K562 (cell line): Measurements from ENCODE around the gene MCOLN2. TPM values are rescaled to one million over a fixed set of nuclear protein-coding genes. Genes with fewer than 3 reads are reported as not detected.

Source experiments
- ATAC-seq: fragments of 200-7000 bp; cut with Tn5 transposase; 3 replicates; pipeline ENCODE4 v1.9.1; 2020; ENCODE audit warnings: moderate library complexity
- BruUV-seq: library from RNA; stranded (reverse); fragments of 400-500 nt; replicated peaks from 2 replicates; lab custom pipeline; 2021; lab: Mats Ljungman, UMichigan
- CTCF ChIA-PET: fragments of 300-600 bp; formaldehyde crosslinking; extraction: SDS; loops from one replicate; lab custom pipeline; 2021; ENCODE audit warnings: low intra/inter-chr PET ratio; lab: Yijun Ruan, JAX
- POLR2A ChIA-PET: fragments of 300-600, 350-650 bp; sonication (Branson Sonifier 250); formaldehyde crosslinking; extraction: SDS; loops from one replicate; lab custom pipeline; 2021; ENCODE audit warnings: antibody characterized with exemption, inconsistent platforms; lab: Yijun Ruan, JAX
- DNase-seq, 4 experiments: peaks; one replicate each; pipeline versions ENCODE4 v3.0.0 to v3.0.0-alpha.2; 2011 to 2018; ENCODE audit warnings: low spot score in 3 of 4, mixed read lengths in 3 of 4; ENCODE audit errors: extremely low read depth in 1 of 4
- FAIRE-seq: peaks from 2 replicates; lab custom pipeline; 2011; peaks lifted over from hg19 to GRCh38; lab: Jason Lieb, UNC
- H2AFZ ChIP-seq: 2 replicates; pipeline ENCODE4 v1.6.0; 2011; ENCODE audit warnings: low read depth, low read length, control low read depth, inconsistent platforms
- H3K27ac ChIP-seq: fragments of 200-600 bp; 3 replicates; pipeline ENCODE4 v1.8.0; 2011; ENCODE audit warnings: low read depth, mild to moderate bottlenecking, control low read depth, inconsistent platforms, low read length, moderate library complexity, mixed read lengths; ENCODE audit errors: extremely low read depth
- H3K27me3 ChIP-seq, 2 experiments: fragments of 300-600 bp in 1 of 2; 2 replicates in 1 of 2; 3 replicates in 1 of 2; pipeline versions ENCODE4 v1.6.0 to v1.8.0; 2011; ENCODE audit warnings: inconsistent platforms in 2 of 2, low read length in 2 of 2, mild to moderate bottlenecking in 1 of 2, mixed read lengths in 1 of 2, moderate library complexity in 1 of 2; ENCODE audit not compliant: control insufficient read depth in 2 of 2, insufficient read depth in 2 of 2
- H3K36me3 ChIP-seq: fragments of 300-600 bp; 3 replicates; pipeline ENCODE4 v1.8.0; 2011; ENCODE audit warnings: mild to moderate bottlenecking, low read length, inconsistent platforms; ENCODE audit not compliant: control insufficient read depth, insufficient read depth
- H3K4me1 ChIP-seq, 2 experiments: fragments of 200-600 bp in 1 of 2; replicated peaks in 1 of 2; 2 replicates in 1 of 2; 3 replicates in 1 of 2; pipeline versions ENCODE4 v1.5.1 to v1.8.0; 2011; ENCODE audit warnings: inconsistent platforms in 2 of 2, low read length in 2 of 2, mild to moderate bottlenecking in 1 of 2, mixed read lengths in 1 of 2, moderate library complexity in 1 of 2; ENCODE audit not compliant: control insufficient read depth in 2 of 2, insufficient read depth in 2 of 2
- H3K4me2 ChIP-seq: 2 replicates; pipeline ENCODE4 v1.6.1; 2011; ENCODE audit warnings: low read length, control low read depth, inconsistent platforms, mixed read lengths; ENCODE audit not compliant: insufficient read depth
- H3K4me3 ChIP-seq: fragments of 200-600 bp; sonication (generic), shearing (Covaris generic); 2 replicates; pipeline ENCODE4 v1.5.1; 2016; ENCODE audit warnings: control low read depth, inconsistent platforms
- H3K79me2 ChIP-seq: fragments of 200-600 bp; 3 replicates; pipeline ENCODE4 v1.8.0; 2011; ENCODE audit warnings: low read length, inconsistent platforms; ENCODE audit not compliant: control insufficient read depth, insufficient read depth
- H3K9ac ChIP-seq, 2 experiments: 2 replicates each; pipeline versions ENCODE4 v1.6.0 to v1.6.1; 2011; ENCODE audit warnings: low read depth in 2 of 2, low read length in 2 of 2, control low read depth in 1 of 2, inconsistent platforms in 1 of 2, mild to moderate bottlenecking in 1 of 2, mixed read lengths in 1 of 2; ENCODE audit not compliant: insufficient read depth in 1 of 2
- H3K9me1 ChIP-seq: one replicate; pipeline ENCODE4 v1.6.0; 2011; ENCODE audit warnings: inconsistent platforms, mild to moderate bottlenecking, low read length, moderate library complexity; ENCODE audit not compliant: control insufficient read depth, insufficient read depth
- H3K9me3 ChIP-seq: replicated peaks from 2 replicates; pipeline ENCODE4 v1.5.1; 2011; ENCODE audit warnings: low read depth, low read length, inconsistent platforms; ENCODE audit not compliant: control insufficient read depth, insufficient read depth
- H4K20me1 ChIP-seq: replicated peaks from 2 replicates; pipeline ENCODE4 v1.6.1; 2011; ENCODE audit warnings: low read length, inconsistent platforms, mixed read lengths; ENCODE audit not compliant: control insufficient read depth, insufficient read depth
- CEBPB ChIP-seq: fragments of 450-650 bp; IDR thresholded peaks from 2 replicates; pipeline ENCODE4 v1.6.1; 2016; ENCODE audit warnings: missing genetic modification characterization, missing compliant biosample characterization
- DIDO1 ChIP-seq: fragments of 450-650 bp; IDR thresholded peaks from 2 replicates; pipeline ENCODE4 v1.6.1; 2016; ENCODE audit warnings: low read depth, missing biosample characterization, missing genetic modification characterization
- GTF2F1 ChIP-seq: IDR thresholded peaks from 2 replicates; pipeline ENCODE4 v1.6.1; 2011; ENCODE audit warnings: low read depth, low read length, improper control_type of control experiment
- POLR3G ChIP-seq: IDR thresholded peaks from 2 replicates; pipeline ENCODE4 v1.6.1; 2011; ENCODE audit not compliant: insufficient read length, insufficient replicate concordance; ENCODE audit errors: extremely low read depth
- SMARCA4 ChIP-seq: fragments of 450-650 bp; IDR thresholded peaks from 2 replicates; pipeline ENCODE4 v1.6.1; 2016
- ZNF431 ChIP-seq: sonication (generic); formaldehyde crosslinking; IDR thresholded peaks from 2 replicates; pipeline ENCODE4 v1.8.0; 2022; ENCODE audit warnings: mild to moderate bottlenecking, missing genetic modification reagents
- WGBS: fragments of 100-300 bp; shearing (Covaris generic); methylation state at CpG from one replicate; pipeline ENCODE4 v1.1.6; 2016; ENCODE audit warnings: low coverage, mixed read lengths; ENCODE audit not compliant: insufficient coverage; ENCODE audit errors: missing lambda C conversion rate; 5-methylcytosine and 5-hydroxymethylcytosine counted together
- in situ Hi-C: fragments of 300-500 bp; cut with MboI; formaldehyde crosslinking; loops from 4 replicates; pipeline ENCODE4 v1.15.0; 2018; ENCODE audit warnings: inconsistent platforms, mixed read lengths
- intact Hi-C: fragments of 100-400 bp; cut with micrococcal nuclease; formaldehyde crosslinking; loops from 2 replicates; pipeline ENCODE4 v1.14.2; 2022
- polyA plus RNA-seq, 8 experiments: library from polyadenylated mRNA; depleted of rRNA in 4 of 8; stranded (reverse) in 5 of 8; unstranded in 3 of 8; fragments of >200 nt; fragmentation: Nextera tagmentation in 2 of 8; fragmentation: Illumina TruSeq in 1 of 8; extraction: Ambion mirVana in 2 of 8; extraction: Trizol in 1 of 8; gene quantifications; 2 replicates each; pipeline versions ENCODE4 v1.2.1 to v1.2.3, GENCODE V29; 2011 to 2014; ENCODE audit warnings: inconsistent platforms in 1 of 8, missing spikeins in 1 of 8
- total RNA-seq, 7 experiments: library from RNA; depleted of rRNA in 6 of 7; stranded (reverse); fragments of >200 nt in 6 of 7; fragmentation: Illumina TruSeq in 2 of 7; extraction: Trizol in 2 of 7; gene quantifications; 2 replicates each; pipeline versions ENCODE4 v1.2.1 to v1.2.3, GENCODE V29; 2011 to 2021; ENCODE audit warnings: low replicate concordance in 1 of 7

Gene MCOLN2
- total and polyA plus RNA-seq, 9 of the 15 experiments (the other 6 are each of a cell fraction or from before 2014, with no cell fraction given): 0.18 TPM; not detected in 8

GRCh38 chr1:84960371-84960770 is 36.5 kb downstream of the MCOLN2 start (continued):
- no peak for TF ChIP-seq ZNF431 (CRISPR knock-in tag)
- TF ChIP-seq CEBPB (tag): peak; percentile 89
- no peak for TF ChIP-seq DIDO1 (tag)

- Histone ChIP-seq H3K27me3 (no peaks in the 10 kb centered on the region; a peak in 1 of 5 replicates), H3K4me3 (no peak overlapping the region), H3K9ac (no peak overlapping the region), H3K36me3 (no peaks in the 10 kb centered on the region), H3K27ac (no peak overlapping the region), H4K20me1 (no peaks in the 10 kb centered on the region), H3K9me1 (no peaks in the 10 kb centered on the region), H3K79me2 (no peaks in the 10 kb centered on the region), H3K9me3 (no peaks in the 10 kb centered on the region), H3K4me2 (no peak overlapping the region), H2AFZ (no peak overlapping the region), H3K4me1 (no peaks in the 10 kb centered on the region)
- ChIA-PET POLR2A (no interaction called here), CTCF (no interaction called here)
- intact Hi-C loops: no loop called here
- WGBS: 0% methylated on average over 5 of the region's 5 CpGs
- ATAC-seq: no peak
- in situ Hi-C loops: no loop called here
- no TSS peak for BruUV-seq
- no peak for DNase-seq
- FAIRE-seq: no peak
- TF ChIP-seq SMARCA4 (no peak), POLR3G (no peak), GTF2F1 (no peak)
These were observed 37.6 kb downstream of the MCOLN2 start for GRCh38 chr1:84959294-84959693.
